ENCODE measurements around the gene ALG11. TPM values are rescaled to one million over a fixed set of nuclear protein-coding genes. Genes with fewer than 3 reads are reported as not detected.
"Not testable (repeated sequence)": the region's sequence is repeated elsewhere in the genome, so short reads cannot be mapped to it uniquely, and the experiment has no call there.

ALG11 gene
- total and polyA plus RNA-seq, 2 donors, result 9.1 to 24.7 TPM

DNA sequence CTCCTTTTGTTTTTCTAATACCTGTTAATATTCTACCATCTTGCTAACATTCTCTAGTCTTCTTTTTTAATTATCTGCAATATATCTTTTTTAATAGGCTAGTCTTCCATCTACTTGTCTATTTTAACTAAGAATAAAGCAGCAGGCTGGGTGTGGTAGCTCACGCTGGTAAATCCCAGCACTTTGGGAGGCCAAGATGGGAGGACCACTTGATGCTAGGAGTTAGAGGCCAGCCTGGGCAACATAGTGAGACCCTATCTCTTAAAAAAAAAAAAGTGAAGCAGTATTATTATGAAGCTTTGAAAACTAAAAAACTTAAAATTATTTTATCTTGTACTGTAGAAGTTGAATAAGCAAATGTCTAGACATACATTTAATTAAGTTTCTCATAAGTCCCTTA lies 15.6 kb downstream of the ALG11 start:
- Histone ChIP-seq H3K4me3 (ENCODE audit: low read depth, low read length) (no peak overlapping the region), H3K36me3 (ENCODE audit: insufficient read depth) (peaks cover 2% of the 10 kb centered on the region), H3K4me1 (ENCODE audit: insufficient read depth) (no peaks in the 10 kb centered on the region), H3K27ac (ENCODE audit: low read depth) (no peak overlapping the region)
- 98% methylated on average over 1 of the region's 1 CpG for WGBS
- DNase-seq (ENCODE audit: extremely low spot score), result no peak

GRCh38 chr13:52029569-52029968 lies 17.4 kb downstream of the ALG11 start:
- no peaks in the 10 kb centered on the region for H3K4me1 ChIP-seq (ENCODE audit: insufficient read depth)
- H3K27ac ChIP-seq (ENCODE audit: low read depth), result no peak overlapping the region
- no peak overlapping the region for H3K4me3 ChIP-seq (ENCODE audit: low read depth, low read length)
- over 99% methylated on average over 4 of the region's 4 CpGs for WGBS
- peaks cover 2% of the 10 kb centered on the region for H3K36me3 ChIP-seq (ENCODE audit: insufficient read depth)
- DNase-seq (ENCODE audit: extremely low spot score), result no peak

DNA sequence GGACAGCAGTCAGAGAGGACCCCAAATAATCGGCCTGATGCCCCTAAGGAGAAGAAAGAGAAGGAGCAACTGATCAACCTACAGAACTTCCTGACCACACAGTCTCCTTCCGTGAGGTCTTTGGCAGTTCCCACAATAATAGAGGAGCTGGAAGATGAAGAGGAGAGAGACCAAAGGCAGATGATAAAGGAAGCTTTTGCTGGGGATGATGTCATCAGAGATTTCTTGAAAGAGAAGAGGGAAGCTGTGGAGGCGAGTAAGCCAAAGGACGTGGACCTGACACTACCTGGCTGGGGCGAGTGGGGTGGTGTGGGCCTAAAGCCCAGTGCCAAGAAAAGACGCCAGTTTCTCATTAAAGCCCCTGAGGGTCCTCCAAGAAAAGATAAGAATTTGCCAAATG lies 18.2 kb downstream of the ALG11 start:
- not testable (repeated sequence) for DNase-seq (ENCODE audit: extremely low spot score); H3K4me3 ChIP-seq (ENCODE audit: low read depth, low read length)
- WGBS, result 97% methylated on average over 6 of the region's 6 CpGs

DNA sequence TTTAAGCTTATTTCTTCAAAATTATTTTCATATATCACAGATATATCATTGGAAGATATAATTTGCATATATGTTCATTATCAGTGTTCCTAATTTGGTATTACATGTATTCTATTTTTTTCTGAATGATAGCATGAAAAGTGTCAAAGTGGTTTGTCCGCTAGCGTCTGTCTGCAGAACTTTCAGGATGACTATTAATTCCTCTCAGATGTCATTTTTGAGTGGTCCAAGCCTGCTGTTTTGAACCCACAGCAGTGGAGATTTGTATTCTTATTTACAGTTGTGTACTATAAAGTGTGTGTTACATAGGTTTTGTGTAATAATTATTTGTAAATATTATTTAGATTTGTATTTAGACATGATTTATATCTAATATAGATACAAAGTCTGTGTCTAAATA lies 20.8 kb downstream of the ALG11 start:
- Histone ChIP-seq H3K4me3 (ENCODE audit: low read depth, low read length) (no peak overlapping the region), H3K4me1 (ENCODE audit: insufficient read depth) (no peaks in the 10 kb centered on the region), H3K36me3 (ENCODE audit: insufficient read depth) (peaks cover 2% of the 10 kb centered on the region), H3K27ac (ENCODE audit: low read depth) (no peak overlapping the region)
- 86% methylated on average over 2 of the region's 2 CpGs for WGBS
- no peak for DNase-seq (ENCODE audit: extremely low spot score)

More for the DNA sequence above, 18.2 kb downstream of the ALG11 start:
- not testable (repeated sequence) for H3K4me1 ChIP-seq (ENCODE audit: insufficient read depth); H3K36me3 ChIP-seq (ENCODE audit: insufficient read depth); H3K27ac ChIP-seq (ENCODE audit: low read depth)

- Histone ChIP-seq H3K4me3 (ENCODE audit: low read depth, low read length) (no peak overlapping the region), H3K4me1 (ENCODE audit: insufficient read depth) (no peaks in the 10 kb centered on the region), H3K36me3 (ENCODE audit: insufficient read depth) (no peaks in the 10 kb centered on the region), H3K27ac (ENCODE audit: low read depth) (no peak overlapping the region)
- WGBS, result 79% methylated on average over 5 of the region's 5 CpGs
- no peak for DNase-seq (ENCODE audit: extremely low spot score)
Measured at GRCh38 chr13:52034616-52035226, 22.5 kb downstream of the ALG11 start.

DNA sequence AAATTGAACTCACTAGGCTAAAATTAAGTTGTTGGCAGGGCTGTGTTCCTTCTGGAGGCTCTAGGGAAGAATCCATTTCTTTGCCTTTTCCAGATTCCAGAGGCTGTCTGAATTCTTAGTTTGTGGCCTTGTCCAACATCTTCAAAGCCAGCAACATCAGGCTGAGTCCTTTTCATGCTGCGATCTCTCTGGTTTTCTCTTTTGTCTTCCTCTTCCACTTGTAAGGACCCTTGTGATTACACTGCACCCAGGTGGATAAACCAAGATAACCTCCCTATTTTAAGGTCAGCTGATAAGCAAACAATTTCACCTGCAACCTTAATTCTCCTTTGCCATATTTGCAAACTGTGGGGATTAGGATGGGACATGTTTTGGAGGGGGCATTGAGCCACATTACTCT lies 23.8 kb downstream of the ALG11 start:
- WGBS, result 95% methylated on average over 1 of the region's 1 CpG
- H3K4me3 ChIP-seq (ENCODE audit: low read depth, low read length), result no peak overlapping the region
- DNase-seq (ENCODE audit: extremely low spot score), result no peak
- no peak overlapping the region for H3K27ac ChIP-seq (ENCODE audit: low read depth)
- H3K4me1 ChIP-seq (ENCODE audit: insufficient read depth), result no peaks in the 10 kb centered on the region
- no peaks in the 10 kb centered on the region for H3K36me3 ChIP-seq (ENCODE audit: insufficient read depth)

DNA sequence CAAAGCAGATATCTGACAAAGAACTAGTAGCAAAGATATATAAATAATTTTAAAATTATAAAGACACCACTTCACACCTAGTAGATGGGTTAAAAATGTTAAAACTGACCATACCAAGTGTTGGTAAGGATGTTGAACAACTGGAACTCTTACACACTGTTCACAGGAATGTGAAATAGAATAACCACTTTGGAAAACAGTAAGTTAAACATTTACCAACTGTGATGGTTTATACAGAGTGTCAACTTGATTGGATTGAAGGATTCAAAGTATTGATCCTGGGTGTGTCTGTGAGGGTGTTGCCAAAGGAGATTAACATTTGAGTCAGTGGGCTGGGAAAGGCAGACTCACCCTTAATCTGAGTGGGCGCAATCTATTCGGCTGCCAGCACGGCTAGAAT lies 31.5 kb downstream of the ALG11 start:
- Histone ChIP-seq H3K36me3 (ENCODE audit: insufficient read depth) (no peaks in the 10 kb centered on the region), H3K4me3 (ENCODE audit: low read depth, low read length) (no peak overlapping the region), H3K4me1 (ENCODE audit: insufficient read depth) (no peaks in the 10 kb centered on the region), H3K27ac (ENCODE audit: low read depth) (no peak overlapping the region)
- 92% methylated on average over 3 of the region's 3 CpGs for WGBS
- DNase-seq (ENCODE audit: extremely low spot score), result no peak

DNA sequence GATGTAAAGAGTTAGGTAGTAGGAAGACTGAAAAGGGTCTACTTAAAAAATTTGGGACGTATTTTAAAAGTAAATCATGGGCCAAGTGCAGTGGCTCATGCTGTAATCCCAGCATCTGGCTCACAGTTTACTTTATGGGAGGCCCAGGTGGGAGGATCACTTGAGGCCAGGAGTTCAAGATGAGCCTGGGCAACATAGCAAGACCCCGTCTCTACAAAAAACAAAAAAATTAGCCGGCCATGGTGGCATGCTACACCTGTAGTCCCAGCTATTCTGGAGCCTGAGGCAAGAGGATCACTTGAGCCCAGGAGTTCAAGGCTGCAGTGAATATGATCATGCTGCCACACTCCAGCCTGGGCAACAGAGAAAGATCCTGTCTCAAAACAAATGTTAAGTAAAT lies 35.3 kb downstream of the ALG11 start:
- DNase-seq (ENCODE audit: extremely low spot score), result no peak
- no peaks in the 10 kb centered on the region for H3K36me3 ChIP-seq (ENCODE audit: insufficient read depth)
- no peak overlapping the region for H3K4me3 ChIP-seq (ENCODE audit: low read depth, low read length)
- no peaks in the 10 kb centered on the region for H3K4me1 ChIP-seq (ENCODE audit: insufficient read depth)
- H3K27ac ChIP-seq (ENCODE audit: low read depth), result no peak overlapping the region
- WGBS, result 90% methylated on average over 3 of the region's 3 CpGs

GRCh38 chr13:52048516-52048915 lies 36.3 kb downstream of the ALG11 start:
- no peak overlapping the region for H3K4me3 ChIP-seq (ENCODE audit: low read depth, low read length)
- H3K4me1 ChIP-seq (ENCODE audit: insufficient read depth), result no peaks in the 10 kb centered on the region
- no peaks in the 10 kb centered on the region for H3K36me3 ChIP-seq (ENCODE audit: insufficient read depth)
- 57% methylated on average over 2 of the region's 2 CpGs for WGBS
- DNase-seq (ENCODE audit: extremely low spot score), result no peak
- no peak overlapping the region for H3K27ac ChIP-seq (ENCODE audit: low read depth)

GRCh38 chr13:52051400-52051799 lies 39.2 kb downstream of the ALG11 start:
- Histone ChIP-seq H3K4me1 (ENCODE audit: insufficient read depth) (no peaks in the 10 kb centered on the region), H3K4me3 (ENCODE audit: low read depth, low read length) (no peak overlapping the region), H3K27ac (ENCODE audit: low read depth) (no peak overlapping the region), H3K36me3 (ENCODE audit: insufficient read depth) (no peaks in the 10 kb centered on the region)
- DNase-seq (ENCODE audit: extremely low spot score), result no peak
- 48% methylated on average over 7 of the region's 7 CpGs for WGBS

GRCh38 chr13:52053460-52053859 lies 41.3 kb downstream of the ALG11 start:
- Histone ChIP-seq H3K4me1 (ENCODE audit: insufficient read depth) (no peaks in the 10 kb centered on the region), H3K36me3 (ENCODE audit: insufficient read depth) (no peaks in the 10 kb centered on the region)
- no peak for DNase-seq (ENCODE audit: extremely low spot score)

GRCh38 chr13:52061064-52061463 lies 48.9 kb downstream of the ALG11 start:
- not testable (repeated sequence) for H3K4me1 ChIP-seq (ENCODE audit: insufficient read depth); DNase-seq (ENCODE audit: extremely low spot score); H3K4me3 ChIP-seq (ENCODE audit: low read depth, low read length); H3K27ac ChIP-seq (ENCODE audit: low read depth); H3K36me3 ChIP-seq (ENCODE audit: insufficient read depth)
- WGBS, result 88% methylated on average over 3 of the region's 3 CpGs

More at GRCh38 chr13:52053460-52053859, 41.3 kb downstream of the ALG11 start:
- Histone ChIP-seq H3K4me3 (ENCODE audit: low read depth, low read length) (no peak overlapping the region), H3K27ac (ENCODE audit: low read depth) (no peak overlapping the region)
- WGBS, result 23% methylated on average over 4 of the region's 4 CpGs

GRCh38 chr13:52061587-52061986 lies 49.4 kb downstream of the ALG11 start:
- 36% methylated on average over 3 of the region's 3 CpGs for WGBS
- H3K4me3 ChIP-seq (ENCODE audit: low read depth, low read length), result no peak overlapping the region
- no peaks in the 10 kb centered on the region for H3K4me1 ChIP-seq (ENCODE audit: insufficient read depth)
- H3K27ac ChIP-seq (ENCODE audit: low read depth), result no peak overlapping the region
- no peaks in the 10 kb centered on the region for H3K36me3 ChIP-seq (ENCODE audit: insufficient read depth)
- DNase-seq (ENCODE audit: extremely low spot score), result no peak

DNA sequence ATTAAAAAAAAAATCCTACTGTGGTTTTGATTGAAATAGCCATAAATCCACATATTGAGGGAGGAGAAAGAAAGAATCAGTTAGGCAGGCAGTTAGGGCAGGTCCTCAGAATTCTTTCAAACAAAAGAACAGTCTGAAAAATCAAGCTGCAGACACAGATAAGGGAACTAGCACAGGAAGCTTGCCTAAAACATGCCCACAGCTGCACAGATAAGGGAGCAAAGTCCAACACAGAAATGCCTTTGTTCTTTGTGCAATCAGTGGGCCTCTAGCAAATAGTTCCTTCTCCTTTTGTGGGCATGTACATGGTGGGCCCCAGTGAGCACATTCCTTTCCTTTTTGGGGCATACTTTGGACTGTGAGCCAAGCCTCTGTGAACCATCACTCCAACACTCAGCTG lies 55.0 kb downstream of the ALG11 start:
- DNase-seq (ENCODE audit: extremely low spot score), result no peak
- H3K4me1 ChIP-seq (ENCODE audit: insufficient read depth), result no peaks in the 10 kb centered on the region
- no peak overlapping the region for H3K27ac ChIP-seq (ENCODE audit: low read depth)
- no peaks in the 10 kb centered on the region for H3K36me3 ChIP-seq (ENCODE audit: insufficient read depth)
- no peak overlapping the region for H3K4me3 ChIP-seq (ENCODE audit: low read depth, low read length)
